ENCODE data around the gene AKAP12. TPM values are rescaled to one million over a fixed set of nuclear protein-coding genes. Genes with fewer than 3 reads are reported as not detected.
"Not testable (repeated sequence)": the region's sequence is repeated elsewhere in the genome, so short reads cannot be mapped to it uniquely, and the experiment has no call there.

AKAP12 gene
- total and polyA plus RNA-seq, 2 experiments from 2014 or later = 66.5 to 84.9 TPM

GRCh38 chr6:151338651-151339200, 99.0 kb downstream of the AKAP12 start:
- DNase-seq (ENCODE audit: low read depth in 1 of 2, low spot score in 1 of 2) = no peak
- Histone ChIP-seq H3K36me3 (no peaks in the 10 kb centered on the region), H3K27me3 (no peaks in the 10 kb centered on the region), H3K4me3 (no peak overlapping the region), H3K4me1 (ENCODE audit: low read depth) (no peaks in the 10 kb centered on the region), H3K9me3 (ENCODE audit: low read depth) (no peaks in the 10 kb centered on the region), H3K27ac (no peak overlapping the region)
- no peak for TF ChIP-seq CTCF (IDR thresholded peaks at IDR 0.05; ENCODE audit: low read depth, low read length)

- no peak for TF ChIP-seq CTCF (IDR thresholded peaks at IDR 0.05; ENCODE audit: low read depth, low read length)
- Histone ChIP-seq H3K4me1 (ENCODE audit: low read depth) (no peaks in the 10 kb centered on the region), H3K9me3 (ENCODE audit: low read depth) (no peaks in the 10 kb centered on the region), H3K36me3 (no peaks in the 10 kb centered on the region), H3K4me3 (no peak overlapping the region), H3K27ac (no peak overlapping the region), H3K27me3 (no peaks in the 10 kb centered on the region)
- DNase-seq (ENCODE audit: low read depth in 1 of 2, low spot score in 1 of 2) = no peak
These were observed 99.6 kb downstream of the AKAP12 start for GRCh38 chr6:151339369-151339768.

GRCh38 chr6:151340219-151340978, 100.6 kb downstream of the AKAP12 start:
- H3K27me3 ChIP-seq = no peaks in the 10 kb centered on the region
- no peak for DNase-seq (ENCODE audit: low read depth in 1 of 2, low spot score in 1 of 2)
- TF ChIP-seq CTCF (IDR thresholded peaks at IDR 0.05; ENCODE audit: low read depth, low read length) = no peak
- H3K36me3 ChIP-seq = no peaks in the 10 kb centered on the region
- no peaks in the 10 kb centered on the region for H3K9me3 ChIP-seq (ENCODE audit: low read depth)
- H3K4me1 ChIP-seq (ENCODE audit: low read depth) = no peaks in the 10 kb centered on the region
- H3K4me3 ChIP-seq = no peak overlapping the region
- H3K27ac ChIP-seq = no peak overlapping the region

DNA sequence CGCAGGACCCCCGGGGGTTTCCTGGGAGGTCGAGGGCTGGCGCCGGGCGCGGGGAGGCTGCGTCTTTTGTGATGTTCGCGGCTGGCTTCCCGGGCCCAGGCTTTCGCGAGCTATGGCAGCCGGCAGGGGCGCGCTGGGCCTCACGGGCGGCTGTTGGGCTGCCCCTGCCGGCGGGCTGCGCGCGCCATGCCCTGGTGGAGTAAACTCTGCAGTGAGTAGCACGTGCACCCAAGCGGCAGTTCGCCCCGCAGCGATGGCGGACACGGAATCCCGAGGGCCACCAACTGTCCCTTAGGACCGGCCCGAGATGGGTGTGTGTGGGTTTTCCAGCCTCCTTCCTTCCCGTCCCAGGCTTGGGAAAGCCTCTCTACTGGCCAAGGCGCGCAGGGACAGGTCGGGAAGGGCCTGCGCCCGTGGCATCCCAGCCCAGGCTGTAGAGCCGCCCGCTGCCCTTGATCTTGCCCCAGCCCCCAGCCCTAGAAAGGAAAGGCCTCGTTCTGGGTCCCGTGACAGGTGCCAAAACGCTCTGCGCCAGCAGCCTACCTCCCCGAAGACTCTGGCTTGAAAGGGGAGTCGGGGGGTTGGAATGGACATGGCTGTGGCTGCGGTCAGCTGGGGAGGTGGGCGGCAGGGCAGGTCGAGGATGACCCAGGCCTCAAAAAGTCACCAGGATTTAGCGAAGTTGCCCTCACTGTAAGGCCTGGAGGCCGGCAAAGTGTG, 101.9 kb downstream of the AKAP12 start:
- Histone ChIP-seq H3K4me3 (no peak overlapping the region), H3K36me3 (no peaks in the 10 kb centered on the region), H3K4me1 (ENCODE audit: low read depth) (no peaks in the 10 kb centered on the region), H3K27me3 (no peaks in the 10 kb centered on the region), H3K27ac (no peak overlapping the region), H3K9me3 (ENCODE audit: low read depth) (no peaks in the 10 kb centered on the region)
- TF ChIP-seq CTCF (IDR thresholded peaks at IDR 0.05; ENCODE audit: low read depth, low read length) = no peak
- no peak for DNase-seq (ENCODE audit: low read depth in 1 of 2, low spot score in 1 of 2)

DNA sequence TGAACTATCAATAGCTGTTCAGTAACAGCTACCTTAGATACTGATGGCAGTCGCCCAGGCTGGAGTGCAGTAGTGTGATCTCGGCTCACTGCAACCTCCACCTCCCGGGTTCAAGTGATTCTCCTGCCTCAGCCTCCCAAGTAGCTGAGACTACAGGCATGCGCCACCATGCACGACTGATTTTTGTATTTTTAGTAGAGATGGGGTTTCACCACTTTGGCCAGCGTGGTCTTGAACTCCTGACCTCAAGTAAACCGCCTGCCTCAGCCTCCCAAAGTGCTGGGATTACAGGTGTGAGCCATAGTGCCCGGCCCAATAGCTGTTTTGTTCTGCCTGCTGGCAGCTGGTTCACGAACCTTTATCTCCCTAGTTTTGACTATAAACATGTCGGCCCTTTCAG, 103.0 kb downstream of the AKAP12 start:
- H3K27me3 ChIP-seq = not testable (repeated sequence)

More for the DNA sequence above, 103.0 kb downstream of the AKAP12 start:
- H3K4me3 ChIP-seq; DNase-seq (ENCODE audit: low read depth in 1 of 2, low spot score in 1 of 2); H3K36me3 ChIP-seq; H3K9me3 ChIP-seq (ENCODE audit: low read depth); H3K27ac ChIP-seq; H3K4me1 ChIP-seq (ENCODE audit: low read depth): not testable (repeated sequence)

Data from cardiac muscle cell (in vitro differentiated cells and primary cell).